Measurements from ENCODE around the gene PTK7. TPM values are rescaled to one million over a fixed set of nuclear protein-coding genes. Genes with fewer than 3 reads are reported as not detected.
A peak's percentile ranks its signal among the peaks of the same experiment; 100 is the strongest.

Gene PTK7
- total and polyA plus RNA-seq, 2 of the 8 experiments (the other 6 are each of a cell fraction or from before 2014, with no cell fraction given), result 110 to 138 TPM

DNA sequence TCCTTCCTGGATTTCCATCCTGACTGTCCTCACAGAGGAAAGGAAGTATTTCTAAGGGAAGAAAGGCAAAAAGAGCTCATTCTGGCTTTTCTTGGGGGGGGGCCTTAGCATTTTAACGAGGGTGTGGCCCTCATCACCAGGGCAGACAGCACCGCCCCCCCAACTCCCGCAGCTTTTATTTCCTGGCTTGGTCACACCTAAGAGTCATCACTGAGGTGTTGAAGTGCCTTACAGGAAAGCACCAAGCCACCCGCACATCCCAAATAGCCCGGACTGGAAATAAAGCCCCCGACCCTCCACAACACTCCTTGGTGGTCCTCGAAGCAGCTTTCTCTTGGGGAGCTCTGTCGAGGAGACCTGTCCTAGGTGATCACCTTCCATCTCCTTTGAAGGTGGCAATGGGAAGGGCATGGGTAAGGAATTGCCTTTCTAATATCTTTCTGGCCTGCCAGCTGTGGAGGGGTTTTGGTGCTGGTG is 1.3 kb downstream of the PTK7 start:
- Histone ChIP-seq H4K5ac (ENCODE audit: insufficient read length, low read depth, low read length) (no peak overlapping the region), H2BK12ac (ENCODE audit: low read depth, low read length) (no peak overlapping the region), H3K27ac (ENCODE audit: low read depth, low read length) (no peak overlapping the region), H2BK15ac (ENCODE audit: low read length) (0 out of 2 replicates have a peak overlapping the region, but pooled peaks have one; percentile 46), H3K23ac (ENCODE audit: insufficient read length) (no peak overlapping the region), H3K36me3 (ENCODE audit: control insufficient read depth in 2 of 4, insufficient read depth in 4 of 4, low read length in 3 of 4) (peaks cover 0 to 2% (median 0%) of the 10 kb centered on the region in 4 experiments; a peak in 2 of 8 replicates), H3K18ac (ENCODE audit: extremely low read depth, low read length) (peak overlapping the region; percentile 32; the same call in 1 of the 2 replicates), H2AFZ (ENCODE audit: low read length) (no peak overlapping the region), H3K4ac (replicated peaks; ENCODE audit: insufficient read length, low read depth, low read length) (no peak overlapping the region), H4K20me1 (replicated peaks in 1 of 2; ENCODE audit: control insufficient read depth in 1 of 2, insufficient read depth in 2 of 2, low read length in 2 of 2) (peaks cover 12 to 14% of the 10 kb centered on the region in 2 experiments), H3K4me3 (ENCODE audit: extremely low read depth in 1 of 4, insufficient read depth in 2 of 4, low read depth in 3 of 4, low read length in 4 of 4) (peak overlapping the region; percentile 84 to 95 (median 94)), H4K8ac (ENCODE audit: extremely low read depth, insufficient read depth, low read length) (no peak overlapping the region), H3K9me3 (ENCODE audit: insufficient read depth in 2 of 2, low read depth in 1 of 2, low read length in 1 of 2) (no peaks in the 10 kb centered on the region), H4K91ac (replicated peaks; ENCODE audit: insufficient read length, low read length) (no peak overlapping the region), H3K9ac (replicated peaks in 1 of 4; ENCODE audit: extremely low read depth in 1 of 4, low read depth in 3 of 4, low read length in 3 of 4) (peak overlapping the region in 3 of 4 experiments; percentile 14 to 88 (median 81); a peak in 3 of 7 replicates), H2AK5ac (ENCODE audit: low read depth, low read length) (no peak overlapping the region), H3K14ac (ENCODE audit: insufficient read length) (no peak overlapping the region), H3K79me1 (ENCODE audit: low read depth, low read length) (peaks cover 10% of the 10 kb centered on the region), H2BK20ac (ENCODE audit: low read length) (0 out of 2 replicates have a peak overlapping the region, but pooled peaks have one; percentile 32), H3K56ac (replicated peaks; ENCODE audit: insufficient read length, low read depth, low read length) (no peak overlapping the region), H2BK120ac (replicated peaks; ENCODE audit: low read depth, low read length) (no peak overlapping the region), H3K79me2 (ENCODE audit: control insufficient read depth in 1 of 2, insufficient read depth in 2 of 2, low read length in 2 of 2) (peaks cover 12 to 55% of the 10 kb centered on the region in 2 experiments), H2BK5ac (ENCODE audit: low read depth, low read length) (no peak overlapping the region), H3K23me2 (ENCODE audit: low read depth, low read length) (peaks cover 10% of the 10 kb centered on the region; the same call in 1 of the 2 replicates), H3K27me3 (replicated peaks in 1 of 4; ENCODE audit: control insufficient read depth in 3 of 4, extremely low read depth in 1 of 4, insufficient read depth in 3 of 4, low read length in 3 of 4) (0 out of 7 replicates have a peak, but pooled peaks cover 0 to 2% (median 0%) of the 10 kb centered on the region in 4 experiments), H3K4me2 (ENCODE audit: insufficient read depth in 1 of 2, low read depth in 2 of 2, low read length in 2 of 2) (peak overlapping the region; percentile 68 to 72), H3K4me1 (replicated peaks in 1 of 4; ENCODE audit: control insufficient read depth in 3 of 4, insufficient read depth in 4 of 4, low read length in 3 of 4) (peaks cover 6 to 17% (median 9%) of the 10 kb centered on the region in 4 experiments; a peak in 6 of 7 replicates)
- DNase-seq (ENCODE audit: low read depth in 1 of 2, low spot score in 2 of 2) (no peak), FAIRE-seq (no peak)
- CTCF ChIA-PET (ENCODE audit: partially characterized antibody), result interaction anchor here (0.6 to 4.8 kb wide), 13 partner anchors 8 to 261 kb away, joined by 3 to 40 read pairs (median 5); no protein-coding TSS in a partner anchor
- TF ChIP-seq SIN3A (conservative IDR thresholded peaks at IDR 0.05 in 1 of 2, IDR thresholded peaks at IDR 0.05 in 1 of 2; ENCODE audit: low read depth in 1 of 2, low read length in 2 of 2) (0 out of 4 replicates have a peak, but pooled peaks of 1 of the 2 experiments have one; percentile 62), CHD2 (IDR thresholded peaks at IDR 0.05; ENCODE audit: low read length) (no peak)
- POLR2A ChIA-PET (ENCODE audit: partially characterized antibody), result interaction anchor here (0.6 to 5.0 kb wide), 28 partner anchors 8 to 169 kb away, joined by 3 to 43 read pairs (median 5); partner anchors contain the start of genes CUL7, CUL9, KLC4 and KLHDC3
- WGBS, 2 experiments (ENCODE audit: extremely low coverage in 1 of 2, insufficient coverage in 1 of 2, insufficient read length in 1 of 2, insufficient replicate concordance in 2 of 2, low coverage in 1 of 2, low lambda C conversion rate in 2 of 2, missing lambda C conversion rate in 1 of 2), result 36% methylated on average over 8 of the region's 8 CpGs; no CpG with 5 or more reads in 1 of the 2 experiments
